ENCODE measurements around the gene SLC7A10. TPM values are rescaled to one million over a fixed set of nuclear protein-coding genes. Genes with fewer than 3 reads are reported as not detected.

Gene SLC7A10
- total RNA-seq, 1 donor from 2014 or later, result not detected

DNA sequence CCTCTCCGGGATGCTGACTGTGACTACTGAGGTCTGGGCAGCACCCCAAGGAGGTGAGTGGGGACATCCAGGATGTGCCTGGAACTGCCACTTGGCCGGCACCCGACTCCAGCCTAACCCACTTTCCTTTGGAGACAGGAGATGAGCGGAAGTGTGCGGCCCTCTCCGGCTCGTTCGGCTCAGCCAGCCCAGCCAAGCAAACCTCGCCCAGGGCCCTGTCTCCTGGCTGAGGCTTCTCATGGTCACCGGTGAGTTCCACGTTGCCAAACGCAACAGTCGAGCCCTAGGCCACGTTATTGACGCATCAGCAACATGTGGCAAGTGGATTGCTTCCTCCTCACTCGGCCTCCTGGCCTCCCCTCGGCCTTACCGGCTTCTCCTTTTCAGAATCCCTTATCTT is 5.5 kb downstream of the SLC7A10 start:
- intact Hi-C loops (cut with micrococcal nuclease), result no loop called here
- DNase-seq, result no peak
- Histone ChIP-seq H3K4me1 (no peaks in the 10 kb centered on the region), H3K27ac (replicated peaks) (no peak overlapping the region), H3K36me3 (no peaks in the 10 kb centered on the region), H3K27me3 (ENCODE audit: low read depth) (peaks cover 87% of the 10 kb centered on the region), H3K9me3 (replicated peaks) (no peaks in the 10 kb centered on the region), H3K4me3 (no peak overlapping the region)
- TF ChIP-seq, protein P1, sequence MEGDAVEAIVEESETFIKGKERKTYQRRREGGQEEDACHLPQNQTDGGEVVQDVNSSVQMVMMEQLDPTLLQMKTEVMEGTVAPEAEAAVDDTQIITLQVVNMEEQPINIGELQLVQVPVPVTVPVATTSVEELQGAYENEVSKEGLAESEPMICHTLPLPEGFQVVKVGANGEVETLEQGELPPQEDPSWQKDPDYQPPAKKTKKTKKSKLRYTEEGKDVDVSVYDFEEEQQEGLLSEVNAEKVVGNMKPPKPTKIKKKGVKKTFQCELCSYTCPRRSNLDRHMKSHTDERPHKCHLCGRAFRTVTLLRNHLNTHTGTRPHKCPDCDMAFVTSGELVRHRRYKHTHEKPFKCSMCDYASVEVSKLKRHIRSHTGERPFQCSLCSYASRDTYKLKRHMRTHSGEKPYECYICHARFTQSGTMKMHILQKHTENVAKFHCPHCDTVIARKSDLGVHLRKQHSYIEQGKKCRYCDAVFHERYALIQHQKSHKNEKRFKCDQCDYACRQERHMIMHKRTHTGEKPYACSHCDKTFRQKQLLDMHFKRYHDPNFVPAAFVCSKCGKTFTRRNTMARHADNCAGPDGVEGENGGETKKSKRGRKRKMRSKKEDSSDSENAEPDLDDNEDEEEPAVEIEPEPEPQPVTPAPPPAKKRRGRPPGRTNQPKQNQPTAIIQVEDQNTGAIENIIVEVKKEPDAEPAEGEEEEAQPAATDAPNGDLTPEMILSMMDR (IDR thresholded peaks at IDR 0.05; ENCODE audit: borderline replicate concordance), result no peak

DNA sequence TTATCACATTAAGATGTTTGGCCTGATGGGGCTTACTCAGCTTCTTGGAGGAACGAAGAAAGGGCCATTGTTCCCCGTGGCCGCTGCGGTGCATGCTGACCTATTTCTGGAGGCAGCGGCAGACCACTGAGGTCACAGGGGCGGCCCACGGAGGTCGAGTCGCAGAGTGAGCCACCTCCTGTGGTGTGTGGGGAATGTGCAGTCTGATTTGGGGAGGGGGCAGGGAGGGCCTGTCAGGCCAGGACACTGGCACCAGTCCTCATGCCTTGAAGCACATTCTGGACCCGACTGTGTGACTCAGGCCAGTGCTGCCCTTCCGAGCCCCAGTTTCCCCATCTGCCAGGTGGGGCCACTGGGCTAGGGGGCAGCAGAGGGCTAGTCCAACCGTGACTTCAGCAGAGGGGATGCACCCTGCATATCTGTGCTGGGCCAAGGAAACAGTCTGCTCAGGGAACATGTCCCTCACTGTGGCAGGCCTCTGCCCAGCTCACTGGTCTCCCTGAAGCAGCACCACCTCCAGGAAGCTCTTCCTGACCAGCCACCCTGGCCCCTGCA is 6.3 kb downstream of the SLC7A10 start:
- no peak for DNase-seq
- intact Hi-C loops (cut with micrococcal nuclease), result no loop called here
- peaks cover 80% of the 10 kb centered on the region for H3K27me3 ChIP-seq (ENCODE audit: low read depth)
- H3K27ac ChIP-seq (replicated peaks), result no peak overlapping the region
- TF ChIP-seq, protein P1 (IDR thresholded peaks at IDR 0.05; ENCODE audit: borderline replicate concordance), result no peak
- H3K9me3 ChIP-seq (replicated peaks), result no peaks in the 10 kb centered on the region
- H3K4me3 ChIP-seq, result no peak overlapping the region
- no peaks in the 10 kb centered on the region for H3K4me1 ChIP-seq
- H3K36me3 ChIP-seq, result no peaks in the 10 kb centered on the region

DNA sequence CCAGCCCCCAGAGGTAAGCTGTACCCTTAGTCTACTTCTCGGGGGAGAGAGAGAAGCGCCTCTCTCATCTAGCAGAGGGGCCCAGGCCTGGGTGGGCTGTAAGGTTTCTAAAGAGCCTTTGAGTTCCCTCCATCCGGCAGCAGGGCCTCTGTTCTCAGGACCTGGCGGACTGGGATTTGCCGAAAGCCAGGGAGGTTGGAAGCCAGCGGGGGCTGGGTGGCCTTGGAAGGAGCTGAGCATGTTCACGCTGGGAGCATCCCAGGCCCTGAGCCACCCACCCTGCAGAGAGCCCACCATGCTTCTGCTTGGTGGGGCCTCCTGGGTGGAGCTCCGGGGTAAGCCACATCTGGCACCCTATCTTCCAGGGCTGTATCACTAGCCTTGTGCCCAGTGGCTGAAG is 7.8 kb downstream of the SLC7A10 start:
- Histone ChIP-seq H3K36me3 (no peaks in the 10 kb centered on the region), H3K27me3 (ENCODE audit: low read depth) (peaks cover 65% of the 10 kb centered on the region), H3K4me1 (no peaks in the 10 kb centered on the region), H3K9me3 (replicated peaks) (no peaks in the 10 kb centered on the region), H3K4me3 (no peak overlapping the region), H3K27ac (replicated peaks) (no peak overlapping the region)
- TF ChIP-seq, protein P1 (IDR thresholded peaks at IDR 0.05; ENCODE audit: borderline replicate concordance), result no peak
- no peak for DNase-seq
- intact Hi-C loops (cut with micrococcal nuclease), result no loop called here

DNA sequence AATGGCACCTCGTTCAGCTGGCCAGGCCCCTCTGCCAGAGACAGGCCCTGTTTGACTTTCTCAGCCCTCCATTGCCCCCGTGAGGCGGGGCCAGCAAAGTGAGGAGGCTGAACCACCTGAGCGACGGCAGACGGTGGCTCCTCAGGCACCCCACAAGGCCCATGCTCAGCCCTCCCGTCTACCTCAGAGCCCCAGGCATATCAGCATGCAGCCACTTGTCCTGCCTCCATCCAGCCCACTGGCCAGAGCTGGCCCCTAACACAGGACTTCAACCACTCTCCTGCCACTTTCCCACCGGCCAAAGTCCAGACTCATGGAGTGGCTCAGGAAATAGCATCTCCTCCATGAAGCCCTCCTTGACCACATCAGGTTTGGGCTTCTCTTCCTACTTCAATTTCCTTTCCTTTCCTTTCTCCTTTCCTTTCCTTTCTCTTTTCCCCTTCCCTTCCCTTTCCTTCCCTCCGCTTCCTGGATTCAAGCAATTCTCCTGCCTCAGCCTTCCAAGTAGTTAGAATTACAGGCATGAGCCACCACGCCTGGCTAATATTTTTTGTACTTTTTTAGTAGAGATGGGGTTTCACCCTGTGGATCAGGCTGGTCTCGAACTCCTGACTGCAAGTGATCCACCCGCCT is 9.3 kb downstream of the SLC7A10 start:
- TF ChIP-seq, protein P1 (IDR thresholded peaks at IDR 0.05; ENCODE audit: borderline replicate concordance), result no peak
- intact Hi-C loops (cut with micrococcal nuclease), result no loop called here

DNA sequence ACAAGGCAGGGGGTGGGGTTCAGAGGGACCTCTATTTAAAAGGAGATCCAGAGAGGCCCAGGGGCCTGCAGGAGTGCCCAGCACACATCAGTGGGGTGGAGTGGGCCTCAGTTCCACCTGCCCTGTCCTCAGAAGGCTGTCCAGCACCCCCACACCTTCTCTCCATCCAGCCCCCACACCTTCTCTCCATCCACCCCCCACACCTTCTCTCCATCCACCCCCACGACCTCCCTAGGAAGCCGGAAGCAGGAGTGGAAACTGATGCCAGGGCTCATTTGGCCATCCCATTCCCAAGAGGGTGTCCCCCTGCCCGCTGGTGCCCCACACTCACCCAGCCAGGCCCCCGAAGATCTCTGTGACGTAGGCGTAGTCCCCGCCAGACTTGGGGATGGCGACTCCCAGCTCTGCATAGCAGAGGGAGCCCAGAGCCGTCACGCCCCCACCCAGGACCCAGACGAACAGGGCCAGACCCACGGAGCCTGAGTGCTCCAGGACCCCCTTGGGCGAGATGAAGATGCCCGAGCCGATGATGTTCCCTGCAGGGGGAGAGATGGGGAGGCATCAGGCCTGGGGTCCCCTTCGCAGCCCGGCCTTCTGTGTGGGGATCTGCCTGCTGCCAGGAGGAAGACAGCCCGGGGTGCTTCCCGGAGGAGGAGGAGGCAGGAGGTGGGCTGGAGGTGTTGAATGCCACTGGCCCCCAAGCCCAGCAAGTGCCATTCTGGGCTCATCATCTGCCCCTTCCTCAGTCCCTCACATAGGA is 10.0 kb downstream of the SLC7A10 start:
- TF ChIP-seq, protein P1 (IDR thresholded peaks at IDR 0.05; ENCODE audit: borderline replicate concordance), result no peak
- no peaks in the 10 kb centered on the region for H3K4me1 ChIP-seq
- intact Hi-C loops (cut with micrococcal nuclease), result no loop called here
- no peak overlapping the region for H3K27ac ChIP-seq (replicated peaks)
- H3K4me3 ChIP-seq, result no peak overlapping the region
- no peaks in the 10 kb centered on the region for H3K36me3 ChIP-seq
- DNase-seq, result no peak
- peaks cover 42% of the 10 kb centered on the region for H3K27me3 ChIP-seq (ENCODE audit: low read depth)
- H3K9me3 ChIP-seq (replicated peaks), result no peaks in the 10 kb centered on the region

More for the DNA sequence above, 9.3 kb downstream of the SLC7A10 start:
- no peak for DNase-seq
- no peak overlapping the region for H3K27ac ChIP-seq (replicated peaks)
- no peaks in the 10 kb centered on the region for H3K9me3 ChIP-seq (replicated peaks)
- H3K36me3 ChIP-seq, result no peaks in the 10 kb centered on the region
- H3K27me3 ChIP-seq (ENCODE audit: low read depth), result peaks cover 49% of the 10 kb centered on the region
- H3K4me1 ChIP-seq, result no peaks in the 10 kb centered on the region
- no peak overlapping the region for H3K4me3 ChIP-seq
